ENCODE measurements around the gene PLB1.

- TF ChIP-seq CTCF (IDR thresholded peaks at IDR 0.05) (no peak), POLR2A (IDR thresholded peaks at IDR 0.05) (no peak)
Observed at GRCh38 chr2:28636491-28636890, 140.6 kb downstream of the PLB1 start.

Measured in esophagus squamous epithelium (tissue), 4 donors.